SU-DHL-6 (cell line): Measurements from ENCODE around the gene ARL10.

Experiments used
- H2AFZ ChIP-seq: fragments of 200-600 bp; sonication (generic); 2 replicates; pipeline ENCODE4 v1.6.1; 2014; ENCODE audit warnings: low read depth, mild to moderate bottlenecking, moderate library complexity, mixed read lengths, antibody characterized with exemption, low read length; ENCODE audit not compliant: severe bottlenecking
- H3F3A ChIP-seq: fragments of 200-600 bp; shearing (Covaris generic); 2 replicates; pipeline ENCODE4 v1.6.0; 2016; ENCODE audit warnings: antibody characterized with exemption, mild to moderate bottlenecking; ENCODE audit not compliant: insufficient read depth
- H3K27ac ChIP-seq: fragments of 200-600 bp; sonication (generic); 2 replicates; pipeline ENCODE4 v1.5.1; 2016; ENCODE audit warnings: low read depth, mild to moderate bottlenecking, low read length, moderate library complexity, mixed read lengths
- H3K27me3 ChIP-seq: fragments of 200-600 bp; sonication (generic), shearing (Covaris generic); 2 replicates; pipeline ENCODE4 v1.6.0; 2014; ENCODE audit warnings: mild to moderate bottlenecking, low read length
- H3K36me3 ChIP-seq: fragments of 200-600 bp; sonication (generic); 2 replicates; pipeline ENCODE4 v1.6.1; 2014; ENCODE audit warnings: mild to moderate bottlenecking, low read length, mixed read lengths
- H3K4me2 ChIP-seq: fragments of 300-600, 200-600 bp; shearing (Covaris generic), sonication (generic); 2 replicates; pipeline ENCODE4 v1.6.0; 2014; ENCODE audit warnings: low read length, low read depth, mild to moderate bottlenecking; ENCODE audit not compliant: poor library complexity, severe bottlenecking
- H3K4me3 ChIP-seq: fragments of 200-600 bp; sonication (generic); 2 replicates; pipeline ENCODE4 v1.5.1; 2014; ENCODE audit warnings: antibody characterized with exemption, low read length, mild to moderate bottlenecking, mixed read lengths; ENCODE audit not compliant: insufficient read depth, poor library complexity, severe bottlenecking
- H3K79me2 ChIP-seq: fragments of 200-600 bp; sonication (generic); 2 replicates; pipeline ENCODE4 v1.6.1; 2014; ENCODE audit warnings: mild to moderate bottlenecking, low read length, moderate library complexity; ENCODE audit not compliant: insufficient read depth
- H3K9ac ChIP-seq: fragments of 200-600 bp; sonication (generic); 2 replicates; pipeline ENCODE4 v1.7.0; 2014; ENCODE audit warnings: mild to moderate bottlenecking, low read length
- H3K9me2 ChIP-seq: fragments of 200-600 bp; sonication (generic); replicated peaks from 2 replicates; pipeline ENCODE4 v1.6.1; 2014; ENCODE audit warnings: low read length; ENCODE audit not compliant: insufficient read depth
- H3K9me3 ChIP-seq: fragments of 200-600 bp; sonication (generic); 2 replicates; pipeline ENCODE4 v1.6.1; 2014; ENCODE audit warnings: low read length, mixed read lengths; ENCODE audit not compliant: insufficient read depth
- H4K20me1 ChIP-seq: fragments of 200-600 bp; sonication (generic); 2 replicates; pipeline ENCODE4 v1.6.1; 2014; ENCODE audit warnings: low read depth, mild to moderate bottlenecking, antibody characterized with exemption, low read length, moderate library complexity, mixed read lengths
- EZH2phosphoT487 ChIP-seq: fragments of 200-600 bp; sonication (generic), shearing (Covaris generic); conservative IDR thresholded peaks from 2 replicates; pipeline ENCODE4 v1.6.1; 2018; ENCODE audit warnings: mild to moderate bottlenecking, antibody characterized with exemption, low read length, moderate library complexity, mixed read lengths
- TF ChIP-seq, protein P1 (sequence below): fragments of 200-600 bp; sonication (generic); IDR thresholded peaks from one replicate; pipeline ENCODE4 v1.5.1; 2017; ENCODE audit warnings: antibody characterized with exemption, mild to moderate bottlenecking, low read length, moderate library complexity; ENCODE audit not compliant: insufficient read depth, poor library complexity, severe bottlenecking

The ARL10 gene

DNA sequence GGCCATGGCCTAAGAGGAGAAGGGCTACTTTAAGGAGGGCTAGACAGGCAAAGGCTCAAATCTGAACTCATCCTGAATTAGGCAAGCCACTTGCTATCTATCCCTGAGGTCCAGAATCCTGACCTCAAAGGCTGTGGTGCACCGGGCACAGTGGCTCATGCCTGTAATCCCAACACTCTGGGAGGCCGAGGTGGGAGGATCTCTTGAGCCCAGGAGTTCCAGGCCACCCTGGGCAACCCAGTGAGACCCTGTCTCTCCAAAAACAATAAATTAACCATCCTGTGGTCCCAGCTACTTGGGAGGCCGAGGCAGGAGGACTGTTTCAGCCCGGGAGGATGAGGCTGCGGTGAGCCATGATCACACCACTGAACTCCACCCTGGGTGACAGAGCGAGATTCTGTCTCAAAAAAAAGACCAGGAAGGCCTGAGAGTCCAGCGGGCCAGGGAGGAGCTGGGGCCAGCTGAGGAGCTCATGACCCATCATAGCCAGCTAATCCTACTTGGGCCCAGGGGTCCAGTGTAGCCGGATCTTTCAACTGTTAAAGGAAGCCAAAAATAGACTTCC, 19.2 kb downstream of the ARL10 start:
- Histone ChIP-seq H3K27me3 (no peaks in the 10 kb centered on the region), H3K9ac (no peak overlapping the region), H3K4me3 (no peak overlapping the region), H3K4me2 (no peak overlapping the region), H3K79me2 (peaks cover 43% of the 10 kb centered on the region), H3K9me3 (no peaks in the 10 kb centered on the region), H3K9me2 (no peaks in the 10 kb centered on the region), H3K27ac (no peak overlapping the region), H3F3A (peaks cover 10% of the 10 kb centered on the region; the same call in 1 of the 2 replicates), H2AFZ (no peak overlapping the region), H4K20me1 (peaks cover 8% of the 10 kb centered on the region; the same call in 1 of the 2 replicates), H3K36me3 (peaks cover 12% of the 10 kb centered on the region)
- TF ChIP-seq, protein P1, sequence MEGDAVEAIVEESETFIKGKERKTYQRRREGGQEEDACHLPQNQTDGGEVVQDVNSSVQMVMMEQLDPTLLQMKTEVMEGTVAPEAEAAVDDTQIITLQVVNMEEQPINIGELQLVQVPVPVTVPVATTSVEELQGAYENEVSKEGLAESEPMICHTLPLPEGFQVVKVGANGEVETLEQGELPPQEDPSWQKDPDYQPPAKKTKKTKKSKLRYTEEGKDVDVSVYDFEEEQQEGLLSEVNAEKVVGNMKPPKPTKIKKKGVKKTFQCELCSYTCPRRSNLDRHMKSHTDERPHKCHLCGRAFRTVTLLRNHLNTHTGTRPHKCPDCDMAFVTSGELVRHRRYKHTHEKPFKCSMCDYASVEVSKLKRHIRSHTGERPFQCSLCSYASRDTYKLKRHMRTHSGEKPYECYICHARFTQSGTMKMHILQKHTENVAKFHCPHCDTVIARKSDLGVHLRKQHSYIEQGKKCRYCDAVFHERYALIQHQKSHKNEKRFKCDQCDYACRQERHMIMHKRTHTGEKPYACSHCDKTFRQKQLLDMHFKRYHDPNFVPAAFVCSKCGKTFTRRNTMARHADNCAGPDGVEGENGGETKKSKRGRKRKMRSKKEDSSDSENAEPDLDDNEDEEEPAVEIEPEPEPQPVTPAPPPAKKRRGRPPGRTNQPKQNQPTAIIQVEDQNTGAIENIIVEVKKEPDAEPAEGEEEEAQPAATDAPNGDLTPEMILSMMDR, result no peak
- no peak for TF ChIP-seq EZH2phosphoT487

DNA sequence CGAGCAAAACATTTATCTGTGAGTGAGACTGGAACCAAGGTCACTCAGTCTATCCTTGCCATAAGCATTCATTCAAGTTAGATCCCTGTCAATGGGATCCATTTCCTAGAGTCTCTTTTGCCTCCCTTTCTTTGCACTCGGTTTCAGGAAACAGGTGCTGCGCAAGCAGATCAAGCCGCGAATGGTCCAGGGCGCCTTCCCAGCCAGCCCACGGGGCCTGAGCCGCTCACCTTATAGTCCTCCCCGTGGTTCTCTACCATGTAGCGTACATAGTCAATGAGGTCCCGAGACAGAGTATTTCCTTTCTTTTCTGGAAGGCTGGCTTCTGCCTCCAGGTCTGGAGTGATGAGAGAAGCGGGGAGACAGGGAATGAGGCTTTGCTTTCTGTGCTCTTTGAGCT, 19.7 kb downstream of the ARL10 start:
- Histone ChIP-seq H3K36me3 (peaks cover 12% of the 10 kb centered on the region), H3K4me2 (no peak overlapping the region)

GRCh38 chr5:176386491-176386890, 21.2 kb downstream of the ARL10 start:
- TF ChIP-seq, protein P1, result no peak
- TF ChIP-seq EZH2phosphoT487, result no peak
- Histone ChIP-seq H3K4me3 (peak overlapping the region; percentile 92), H3F3A (0 out of 2 replicates have a peak, but pooled peaks cover 3% of the 10 kb centered on the region), H3K9ac (peak overlapping the region; percentile 85), H2AFZ (no peak overlapping the region), H3K9me2 (no peaks in the 10 kb centered on the region), H3K27ac (no peak overlapping the region), H4K20me1 (peaks cover 8% of the 10 kb centered on the region; the same call in 1 of the 2 replicates), H3K36me3 (peaks cover 12% of the 10 kb centered on the region), H3K79me2 (peaks cover 52% of the 10 kb centered on the region), H3K9me3 (no peaks in the 10 kb centered on the region), H3K27me3 (no peaks in the 10 kb centered on the region), H3K4me2 (peak overlapping the region; percentile 78)

More for the DNA sequence above, 19.7 kb downstream of the ARL10 start:
- Histone ChIP-seq H3K9ac (no peak overlapping the region), H3K79me2 (peaks cover 48% of the 10 kb centered on the region), H3K27ac (no peak overlapping the region), H3F3A (peaks cover 8% of the 10 kb centered on the region; the same call in 1 of the 2 replicates), H2AFZ (no peak overlapping the region), H4K20me1 (peaks cover 8% of the 10 kb centered on the region; the same call in 1 of the 2 replicates), H3K27me3 (no peaks in the 10 kb centered on the region), H3K4me3 (no peak overlapping the region), H3K9me2 (no peaks in the 10 kb centered on the region), H3K9me3 (no peaks in the 10 kb centered on the region)
- no peak for TF ChIP-seq EZH2phosphoT487
- TF ChIP-seq, protein P1, result no peak
